Measurements from ENCODE around the gene LZTS2.

- no peak for TF ChIP-seq CTCF (IDR thresholded peaks at IDR 0.05)
- TF ChIP-seq EP300 (IDR thresholded peaks at IDR 0.05): no peak
- no peak for TF ChIP-seq POLR2A (IDR thresholded peaks at IDR 0.05)
Observed at GRCh38 chr10:101000127-101000914, 713 bp downstream of the LZTS2 start.
